Ascending aorta (tissue), 2 donors: Measurements from ENCODE around the gene CHRM3. TPM values are rescaled to one million over a fixed set of nuclear protein-coding genes. Genes with fewer than 3 reads are reported as not detected.
A peak's percentile ranks its signal among the peaks of the same experiment; 100 is the strongest.
"Not testable (repeated sequence)": the region's sequence is repeated elsewhere in the genome, so short reads cannot be mapped to it uniquely, and the experiment has no call there.

Experiments used
- DNase-seq, 2 donors: peaks; one replicate each; pipeline ENCODE4 v3.0.0-alpha.2; 2019; ENCODE audit warnings: low spot score in 2 of 2
- H3K27ac ChIP-seq, 2 donors: fragments of 200-600 bp; sonication (generic); one replicate each; pipeline ENCODE4 v1.5.1; 2016 to 2017; ENCODE audit warnings: mild to moderate bottlenecking in 1 of 2
- H3K27me3 ChIP-seq: fragments of 200-600 bp; sonication (generic); one replicate; pipeline ENCODE4 v1.5.1; 2017
- H3K36me3 ChIP-seq, 2 donors: fragments of 200-600 bp; sonication (generic); one replicate each; pipeline ENCODE4 v1.5.1; 2016
- H3K4me1 ChIP-seq, 2 donors: fragments of 200-600 bp; sonication (generic); one replicate each; pipeline ENCODE4 v1.5.1; 2016 to 2017; ENCODE audit warnings: mild to moderate bottlenecking in 1 of 2
- H3K4me3 ChIP-seq, 2 donors: fragments of 200-600 bp; sonication (generic); one replicate each; pipeline ENCODE4 v1.5.1; 2016 to 2017; ENCODE audit warnings: mild to moderate bottlenecking in 1 of 2
- H3K9me3 ChIP-seq, 2 donors: fragments of 200-600 bp; sonication (generic); one replicate each; pipeline ENCODE4 v1.5.1; 2016
- intact Hi-C: fragments of 100-400 bp; cut with DNase I; formaldehyde crosslinking; loops from one replicate; pipeline ENCODE4 v1.15.1; 2023
- total RNA-seq: library from RNA; depleted of rRNA; stranded (reverse); fragments of >200 nt; gene quantifications from one replicate; pipeline ENCODE4 v1.1.0, GENCODE V29; 2016
- TF ChIP-seq, protein P1 (sequence below), 3 experiments: fragments of 200-600 bp in 2 of 3; fragments of 450-650 bp in 1 of 3; sonication (generic) in 2 of 3; IDR thresholded peaks; one replicate each; pipeline ENCODE4 v1.5.1; 2016 to 2019; ENCODE audit warnings: antibody characterized with exemption in 3 of 3, mild to moderate bottlenecking in 1 of 3, moderate library complexity in 1 of 3

Gene CHRM3
- total RNA-seq, 1 donor from 2014 or later: 0.85 TPM

DNA sequence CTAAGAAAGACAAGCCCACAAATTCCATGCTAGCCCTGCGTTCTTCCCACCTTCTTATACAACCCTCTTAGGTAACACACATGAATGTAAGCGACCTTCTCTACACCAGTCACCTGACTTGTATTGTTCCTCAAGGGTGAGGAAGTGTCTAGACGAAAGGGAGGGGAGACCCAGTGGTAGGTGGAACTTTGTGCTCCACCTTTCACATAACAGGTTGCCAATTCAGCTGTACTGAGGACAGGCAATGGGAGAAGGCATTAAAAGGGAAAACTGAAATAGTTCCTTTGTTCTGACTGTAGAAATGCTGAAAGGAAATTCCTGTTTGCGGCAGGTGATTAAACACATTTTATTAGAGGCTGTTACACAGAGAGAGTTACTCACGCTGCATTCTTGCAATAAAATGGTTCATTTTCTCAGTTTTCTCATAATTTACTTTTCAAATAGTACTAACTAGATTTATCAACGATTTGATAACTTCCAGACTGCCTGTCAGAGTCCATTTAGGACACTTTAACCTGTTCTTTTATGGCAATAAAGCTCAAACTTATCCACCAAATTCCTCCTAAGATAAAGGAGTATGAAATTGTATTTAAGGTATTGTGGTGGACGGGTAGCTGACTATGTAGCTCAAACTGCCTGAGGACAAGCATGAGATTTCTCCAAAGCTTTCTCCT lies 17.8 kb upstream of the CHRM3 start:
- no peak overlapping the region for H3K4me3 ChIP-seq
- DNase-seq: no peak
- no peaks in the 10 kb centered on the region for H3K27me3 ChIP-seq
- TF ChIP-seq, protein P1, sequence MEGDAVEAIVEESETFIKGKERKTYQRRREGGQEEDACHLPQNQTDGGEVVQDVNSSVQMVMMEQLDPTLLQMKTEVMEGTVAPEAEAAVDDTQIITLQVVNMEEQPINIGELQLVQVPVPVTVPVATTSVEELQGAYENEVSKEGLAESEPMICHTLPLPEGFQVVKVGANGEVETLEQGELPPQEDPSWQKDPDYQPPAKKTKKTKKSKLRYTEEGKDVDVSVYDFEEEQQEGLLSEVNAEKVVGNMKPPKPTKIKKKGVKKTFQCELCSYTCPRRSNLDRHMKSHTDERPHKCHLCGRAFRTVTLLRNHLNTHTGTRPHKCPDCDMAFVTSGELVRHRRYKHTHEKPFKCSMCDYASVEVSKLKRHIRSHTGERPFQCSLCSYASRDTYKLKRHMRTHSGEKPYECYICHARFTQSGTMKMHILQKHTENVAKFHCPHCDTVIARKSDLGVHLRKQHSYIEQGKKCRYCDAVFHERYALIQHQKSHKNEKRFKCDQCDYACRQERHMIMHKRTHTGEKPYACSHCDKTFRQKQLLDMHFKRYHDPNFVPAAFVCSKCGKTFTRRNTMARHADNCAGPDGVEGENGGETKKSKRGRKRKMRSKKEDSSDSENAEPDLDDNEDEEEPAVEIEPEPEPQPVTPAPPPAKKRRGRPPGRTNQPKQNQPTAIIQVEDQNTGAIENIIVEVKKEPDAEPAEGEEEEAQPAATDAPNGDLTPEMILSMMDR (IDR thresholded peaks at IDR 0.05): no peak
- H3K36me3 ChIP-seq: no peaks in the 10 kb centered on the region
- intact Hi-C loops: no loop called here
- no peak overlapping the region for H3K27ac ChIP-seq
- H3K9me3 ChIP-seq: no peaks in the 10 kb centered on the region
- no peaks in the 10 kb centered on the region for H3K4me1 ChIP-seq

DNA sequence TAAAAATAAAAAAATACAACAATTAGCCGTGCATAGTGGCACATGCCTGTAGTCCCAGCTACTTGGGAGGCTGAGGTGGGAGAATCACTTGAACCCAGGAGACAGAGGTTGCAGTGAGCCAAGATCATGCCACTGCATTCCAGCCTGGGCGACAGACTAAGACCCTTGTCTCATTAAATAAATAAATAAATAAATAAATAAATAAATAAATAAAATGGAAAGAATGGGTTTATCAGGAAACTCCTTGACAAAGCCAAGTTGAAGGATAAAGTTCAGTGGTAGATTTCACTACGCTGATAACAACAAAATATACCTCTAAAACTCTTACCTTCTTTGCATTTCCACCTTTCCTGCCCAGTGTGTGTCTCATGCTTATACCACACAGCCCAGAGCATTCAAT lies 15.5 kb upstream of the CHRM3 start:
- DNase-seq, H3K4me3 ChIP-seq, H3K36me3 ChIP-seq, H3K27ac ChIP-seq, H3K27me3 ChIP-seq, H3K4me1 ChIP-seq, H3K9me3 ChIP-seq, intact Hi-C loops: not testable (repeated sequence)

DNA sequence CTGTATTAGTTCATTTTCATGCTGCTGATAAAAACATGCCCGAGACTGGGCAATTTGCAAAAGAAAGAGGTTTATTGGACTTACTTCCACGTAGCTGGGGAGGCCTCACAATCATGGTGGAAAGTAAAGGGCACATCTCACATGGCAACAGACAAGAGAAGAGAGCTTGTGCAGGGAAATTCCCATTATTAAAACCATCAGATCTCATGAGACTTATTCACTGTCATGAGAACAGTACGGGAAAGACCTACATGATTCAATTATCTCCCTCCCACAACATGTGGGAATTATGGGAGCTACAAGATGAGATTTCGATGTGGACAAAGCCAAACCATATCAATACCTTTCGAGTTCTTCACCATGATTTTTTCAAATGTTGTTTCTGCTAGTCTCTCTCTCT lies 3.7 kb upstream of the CHRM3 start:
- Histone ChIP-seq H3K27me3 (no peaks in the 10 kb centered on the region), H3K4me3 (no peak overlapping the region), H3K4me1 (peaks cover 0 to 3% of the 10 kb centered on the region in 2 donors), H3K27ac (no peak overlapping the region), H3K9me3 (no peaks in the 10 kb centered on the region), H3K36me3 (no peaks in the 10 kb centered on the region)
- DNase-seq: no peak
- intact Hi-C loops: no loop called here
- TF ChIP-seq, protein P1 (IDR thresholded peaks at IDR 0.05): no peak

DNA sequence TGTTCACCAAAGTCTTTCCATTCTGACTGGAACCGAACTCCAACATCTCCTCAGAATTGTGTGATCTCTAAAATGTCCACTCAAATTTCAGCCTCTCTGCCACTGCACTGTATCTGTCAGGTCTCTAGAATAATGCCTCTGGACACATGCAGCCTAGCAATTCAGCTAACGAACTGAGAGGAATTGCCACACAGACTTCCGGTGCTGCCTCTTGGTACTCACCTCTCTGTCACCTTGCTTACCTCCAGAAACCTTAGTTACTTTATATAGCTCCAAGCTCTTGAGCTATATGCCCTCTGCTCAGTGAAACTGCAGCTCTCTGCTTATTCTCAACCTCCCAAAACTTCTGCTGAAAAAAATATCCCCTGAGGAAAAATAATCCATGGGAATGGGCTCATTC lies 2.7 kb upstream of the CHRM3 start:
- H3K27ac ChIP-seq: no peak overlapping the region
- no peaks in the 10 kb centered on the region for H3K9me3 ChIP-seq
- TF ChIP-seq, protein P1 (IDR thresholded peaks at IDR 0.05): no peak
- H3K36me3 ChIP-seq: no peaks in the 10 kb centered on the region
- H3K4me3 ChIP-seq: no peak overlapping the region
- no peaks in the 10 kb centered on the region for H3K27me3 ChIP-seq
- H3K4me1 ChIP-seq: peaks cover 0 to 3% of the 10 kb centered on the region in 2 donors
- intact Hi-C loops: no loop called here
- DNase-seq: no peak

DNA sequence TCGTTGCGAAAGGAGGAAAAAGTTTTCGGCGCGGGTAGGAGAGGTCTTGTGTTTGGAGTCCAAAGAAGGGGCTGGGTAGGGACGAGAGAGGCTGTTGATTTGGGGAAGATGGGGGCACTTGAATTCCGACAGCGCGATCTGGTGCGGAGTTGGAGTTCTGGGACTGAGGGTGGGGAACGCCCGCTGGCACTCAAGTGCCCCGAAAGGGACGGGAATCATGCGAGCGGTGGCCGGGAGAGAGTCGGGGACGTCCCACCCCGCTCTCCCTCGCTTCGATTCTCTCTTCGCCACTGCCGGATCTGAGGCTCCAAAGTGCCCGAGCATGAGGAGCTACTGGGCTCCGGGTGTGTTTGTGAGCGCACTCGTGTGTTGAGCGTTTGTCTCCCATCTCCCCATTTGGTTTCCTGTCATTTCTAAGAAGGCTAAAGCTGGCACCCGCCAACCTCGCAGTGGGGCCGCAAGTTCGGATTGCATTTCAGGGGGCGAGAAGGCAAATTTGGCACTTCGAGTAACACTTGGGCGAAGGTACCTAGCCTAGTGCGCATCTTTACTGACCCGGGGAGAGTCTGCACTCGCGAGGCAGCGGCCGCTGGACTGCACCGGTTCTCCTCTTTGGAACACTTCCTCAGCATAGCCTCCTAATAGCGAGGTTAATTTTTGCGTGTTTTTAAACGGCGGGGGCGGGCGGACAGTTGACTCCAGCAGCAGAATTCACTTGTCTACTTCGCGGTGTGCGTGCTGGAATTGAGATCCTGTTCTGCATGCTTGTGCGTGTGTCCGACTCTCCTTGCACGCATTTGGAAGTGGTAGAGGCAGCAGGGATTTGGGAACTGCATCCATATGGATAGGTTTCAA lies 1.2 kb downstream of the CHRM3 start:
- no peaks in the 10 kb centered on the region for H3K27me3 ChIP-seq
- H3K4me1 ChIP-seq: peaks cover 0 to 3% of the 10 kb centered on the region in 2 donors
- peak overlapping the region; percentile 47 to 53 for H3K4me3 ChIP-seq
- no peaks in the 10 kb centered on the region for H3K9me3 ChIP-seq
- no peak overlapping the region for H3K27ac ChIP-seq
- no peaks in the 10 kb centered on the region for H3K36me3 ChIP-seq
- no peak for DNase-seq
- intact Hi-C loops: no loop called here
- TF ChIP-seq, protein P1 (IDR thresholded peaks at IDR 0.05): no peak

DNA sequence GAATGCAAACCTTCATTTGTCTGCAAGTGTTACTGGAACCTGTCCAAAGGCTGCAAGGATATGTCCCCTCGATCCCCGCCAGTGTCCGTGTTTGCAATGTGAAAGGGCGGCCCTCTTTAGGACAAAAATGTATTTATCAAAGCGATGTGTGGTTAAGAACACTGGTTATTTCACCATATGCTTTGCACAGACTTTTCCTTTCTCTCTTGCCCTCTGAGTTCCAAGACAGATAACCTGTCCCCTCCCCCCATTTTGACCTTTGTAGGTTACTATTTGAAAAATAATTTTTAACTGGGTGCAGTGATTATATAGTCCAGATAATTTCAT lies 1.8 kb downstream of the CHRM3 start:
- intact Hi-C loops: no loop called here
- peak overlapping the region in 1 of 2 donors; percentile 53 for H3K4me3 ChIP-seq
- no peak for DNase-seq
- H3K4me1 ChIP-seq: peaks cover 0 to 3% of the 10 kb centered on the region in 2 donors
- TF ChIP-seq, protein P1 (IDR thresholded peaks at IDR 0.05): no peak
- H3K9me3 ChIP-seq: no peaks in the 10 kb centered on the region
- no peaks in the 10 kb centered on the region for H3K27me3 ChIP-seq
- no peak overlapping the region for H3K27ac ChIP-seq
- H3K36me3 ChIP-seq: no peaks in the 10 kb centered on the region
